CD4-positive, alpha-beta T cell treated with Interleukin-6 for 4 hours (primary cell): Measurements from ENCODE around the gene TPD52L1.
A peak's percentile ranks its signal among the peaks of the same experiment; 100 is the strongest.
"Not testable (repeated sequence)": the region's sequence is repeated elsewhere in the genome, so short reads cannot be mapped to it uniquely, and the experiment has no call there.

Experiments
- DNase-seq: peaks from one replicate; pipeline ENCODE4 v3.0.0-alpha.2; 2020; ENCODE audit warnings: mixed read lengths

TPD52L1 gene

GRCh38 chr6:125275779-125276178 is 122.2 kb downstream of the TPD52L1 start:
- no peak for DNase-seq

GRCh38 chr6:125277838-125278237 is 124.3 kb downstream of the TPD52L1 start:
- no peak for DNase-seq

DNA sequence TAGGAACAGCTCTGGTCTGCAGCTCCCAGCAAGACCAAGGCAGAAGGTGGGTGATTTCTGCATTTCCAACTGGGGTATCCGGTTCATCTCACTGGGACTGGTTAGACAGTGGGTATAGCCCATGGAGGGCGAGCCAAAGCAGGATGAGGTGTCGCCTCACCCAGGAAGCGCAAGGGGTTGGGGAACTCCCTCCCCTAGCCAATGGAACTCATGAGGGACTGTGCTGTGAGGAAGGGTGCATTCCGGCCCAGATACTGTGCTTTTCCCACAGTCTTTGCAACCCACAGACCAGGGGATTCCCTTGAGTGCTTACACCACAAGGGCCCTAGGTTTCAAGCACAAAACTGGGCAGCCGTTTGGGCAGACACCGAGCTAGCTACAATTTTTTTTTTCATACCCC is 126.4 kb downstream of the TPD52L1 start:
- DNase-seq = no peak

- DNase-seq = not testable (repeated sequence)
Observed at GRCh38 chr6:125280370-125281035, 126.9 kb downstream of the TPD52L1 start.

GRCh38 chr6:125282470-125282869 is 128.9 kb downstream of the TPD52L1 start:
- not testable (repeated sequence) for DNase-seq

GRCh38 chr6:125285353-125285752 is 131.8 kb downstream of the TPD52L1 start:
- no peak for DNase-seq

DNA sequence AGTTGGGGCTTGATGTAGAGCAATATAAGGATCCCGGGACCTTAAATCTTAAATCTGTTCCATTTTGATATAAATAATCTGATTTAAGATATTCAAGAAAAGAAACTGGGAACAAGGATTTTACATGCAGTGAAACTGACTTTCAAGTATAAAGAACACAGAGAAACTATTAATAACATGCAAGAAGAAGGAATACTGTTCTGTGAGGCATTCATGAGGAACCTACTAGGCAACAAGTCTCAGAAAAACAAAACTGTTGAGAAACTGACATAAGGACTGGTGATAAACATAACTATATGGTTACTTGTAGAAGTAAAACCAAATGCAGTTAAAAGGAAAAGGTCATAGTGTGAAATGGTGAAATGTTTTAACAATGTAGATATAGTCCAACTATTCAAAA is 132.4 kb downstream of the TPD52L1 start:
- DNase-seq = no peak

- no peak for DNase-seq
Observed at GRCh38 chr6:125287718-125288117, 134.1 kb downstream of the TPD52L1 start.

DNA sequence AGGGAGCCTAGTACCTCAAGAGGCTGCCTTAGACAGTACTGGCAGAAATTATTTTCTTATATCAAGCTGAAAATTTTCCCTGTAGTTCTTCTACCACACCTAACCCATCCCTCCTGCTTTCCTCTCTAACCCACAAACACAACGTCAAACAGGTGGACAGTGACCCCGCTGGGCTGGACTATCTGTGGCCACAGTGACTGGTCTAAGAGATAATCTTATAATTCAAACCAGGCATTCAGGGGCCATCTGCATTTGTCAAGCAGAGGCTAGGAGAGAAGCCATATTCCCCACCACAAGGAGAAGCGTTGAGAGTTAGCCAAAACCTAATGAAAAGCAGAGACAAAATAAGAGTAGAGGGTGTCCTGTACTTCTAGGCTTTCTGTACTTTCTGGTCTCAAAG is 140.0 kb downstream of the TPD52L1 start:
- no peak for DNase-seq

- DNase-seq = no peak
Observed at GRCh38 chr6:125294036-125294435, 140.5 kb downstream of the TPD52L1 start.

DNA sequence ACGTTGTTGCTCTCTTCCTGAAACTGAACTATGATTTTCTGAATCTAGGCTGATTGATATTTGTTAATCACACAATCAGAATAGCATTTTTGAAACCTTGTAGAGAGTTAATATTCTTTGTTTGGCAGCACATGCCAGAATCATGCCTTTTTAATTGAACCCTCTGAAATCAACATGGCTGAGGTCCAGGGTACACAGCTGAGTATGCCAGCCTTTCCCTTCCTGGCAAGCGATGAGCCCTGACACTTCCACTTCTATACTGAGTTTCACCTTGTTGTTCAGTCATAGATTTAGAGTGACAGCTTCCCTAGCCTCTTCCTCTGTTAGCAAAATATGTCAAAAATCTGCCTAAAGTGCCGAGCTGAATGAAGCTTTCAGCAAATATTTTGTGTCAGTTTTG is 141.4 kb downstream of the TPD52L1 start:
- no peak for DNase-seq

DNA sequence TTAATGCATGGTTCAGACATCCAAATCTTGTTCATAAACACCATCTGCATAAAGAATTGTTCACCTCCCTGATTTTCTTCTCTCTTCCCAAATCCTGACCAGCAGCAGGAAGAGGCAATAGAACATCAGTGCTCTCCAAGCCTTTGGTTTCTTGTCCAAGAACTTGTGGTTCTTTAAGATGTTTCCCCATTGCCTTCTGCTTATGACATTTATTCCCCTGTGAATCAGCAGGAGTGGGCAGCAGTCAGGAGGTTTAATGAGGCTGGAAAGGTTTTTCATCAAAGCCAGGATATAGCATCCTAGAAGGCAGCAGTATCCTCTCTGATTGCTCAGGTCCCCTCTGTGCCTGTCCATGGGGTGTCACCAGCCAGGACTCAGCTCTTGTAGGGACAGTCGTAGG is 142.9 kb downstream of the TPD52L1 start:
- DNase-seq = no peak

DNA sequence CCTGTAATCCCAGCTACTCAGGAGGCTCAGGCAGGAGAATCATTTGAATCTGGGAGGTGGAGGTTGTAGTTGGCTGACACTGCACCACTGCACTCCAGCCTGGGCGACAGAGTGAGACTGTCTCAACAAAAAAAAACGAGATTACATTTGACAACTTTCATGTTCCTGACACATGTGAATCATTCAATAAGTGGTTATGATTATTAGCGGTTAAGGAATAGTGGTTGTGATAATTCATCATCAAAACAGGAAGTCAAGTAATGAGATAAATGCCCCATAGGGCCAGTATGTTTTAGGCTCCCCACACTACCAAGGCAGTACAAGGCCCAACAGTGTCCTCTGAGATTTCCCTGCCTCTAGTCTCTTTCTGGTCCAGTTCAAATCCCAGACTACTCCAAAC is 145.7 kb downstream of the TPD52L1 start:
- peak; percentile 13 for DNase-seq

DNA sequence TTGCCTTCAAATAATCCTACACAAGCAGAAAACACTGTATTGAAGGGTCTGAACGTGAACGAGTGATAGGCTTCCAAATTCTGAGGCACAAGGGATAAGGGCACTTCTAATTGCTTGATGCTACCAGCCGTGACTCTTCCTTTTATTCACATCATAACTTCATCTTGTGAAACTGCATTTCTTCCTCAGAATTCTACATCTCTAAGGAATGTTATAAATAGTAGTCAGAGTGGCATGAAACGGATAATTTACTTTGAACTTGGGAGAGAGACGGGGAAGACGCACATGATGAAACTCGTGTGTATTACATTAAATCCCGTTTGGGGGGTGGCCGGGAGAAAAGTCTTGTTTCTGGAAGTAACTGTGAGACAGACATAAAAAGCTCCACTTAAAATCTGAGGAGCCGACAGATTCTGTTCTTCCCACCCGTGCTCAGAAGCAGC is 147.4 kb downstream of the TPD52L1 start:
- DNase-seq = no peak

GRCh38 chr6:125301435-125302391 is 148.1 kb downstream of the TPD52L1 start, which contains the start of gene HDDC2:
TSS of gene HDDC2 (minus strand) at chr6:125301967. CDS start at chr6:125301932, 35 bp downstream.
- DNase-seq = peak; percentile 64

DNA sequence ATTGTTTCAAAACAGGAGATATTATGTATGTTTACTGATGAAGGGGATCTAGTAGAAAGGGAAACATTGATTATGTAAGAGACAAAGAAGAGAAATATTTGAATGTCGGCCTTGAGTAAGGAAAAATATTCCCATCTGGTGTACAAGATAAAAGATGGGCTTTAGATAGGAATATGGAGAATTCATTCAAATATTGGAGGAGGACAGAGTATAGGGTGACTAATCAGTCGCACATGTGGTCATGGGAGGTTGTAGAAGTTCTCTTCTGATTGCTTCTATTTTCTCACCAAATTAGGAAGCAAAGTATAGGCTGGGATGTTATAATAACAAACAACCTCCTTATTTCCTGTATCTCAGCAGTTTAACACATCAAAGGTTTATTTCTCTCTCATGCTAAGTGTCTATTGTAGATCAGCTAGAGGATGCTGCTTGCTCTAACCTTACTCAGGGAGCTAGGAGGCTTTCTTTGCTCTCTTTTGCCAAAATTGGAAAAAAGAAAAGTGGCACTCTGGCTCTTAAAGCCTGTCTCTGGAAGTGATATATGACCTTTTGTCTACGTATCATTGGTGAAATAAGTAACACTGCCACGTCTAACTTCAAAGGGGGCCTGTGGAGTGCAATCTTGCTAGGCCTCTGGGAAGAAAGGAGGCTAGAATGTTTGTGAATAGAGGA is 149.4 kb downstream of the TPD52L1 start:
- DNase-seq = peak; percentile 15

DNA sequence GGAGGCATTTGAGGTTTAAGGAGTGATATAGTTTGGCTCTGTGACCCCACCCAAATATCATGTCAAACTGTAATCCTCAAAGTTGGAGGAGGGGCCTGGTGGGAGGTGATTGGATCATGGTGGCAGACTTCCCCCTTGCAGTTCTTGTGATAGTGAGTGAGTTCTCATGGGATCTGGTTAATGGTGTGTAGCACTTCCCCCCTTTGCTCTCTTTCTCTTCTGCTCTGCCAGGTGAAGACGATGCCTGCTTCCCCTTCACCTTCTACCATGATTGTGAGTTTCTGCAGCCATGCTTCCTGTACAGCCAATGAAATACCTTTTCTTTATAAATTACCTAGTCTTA is 149.9 kb downstream of the TPD52L1 start:
- no peak for DNase-seq

DNA sequence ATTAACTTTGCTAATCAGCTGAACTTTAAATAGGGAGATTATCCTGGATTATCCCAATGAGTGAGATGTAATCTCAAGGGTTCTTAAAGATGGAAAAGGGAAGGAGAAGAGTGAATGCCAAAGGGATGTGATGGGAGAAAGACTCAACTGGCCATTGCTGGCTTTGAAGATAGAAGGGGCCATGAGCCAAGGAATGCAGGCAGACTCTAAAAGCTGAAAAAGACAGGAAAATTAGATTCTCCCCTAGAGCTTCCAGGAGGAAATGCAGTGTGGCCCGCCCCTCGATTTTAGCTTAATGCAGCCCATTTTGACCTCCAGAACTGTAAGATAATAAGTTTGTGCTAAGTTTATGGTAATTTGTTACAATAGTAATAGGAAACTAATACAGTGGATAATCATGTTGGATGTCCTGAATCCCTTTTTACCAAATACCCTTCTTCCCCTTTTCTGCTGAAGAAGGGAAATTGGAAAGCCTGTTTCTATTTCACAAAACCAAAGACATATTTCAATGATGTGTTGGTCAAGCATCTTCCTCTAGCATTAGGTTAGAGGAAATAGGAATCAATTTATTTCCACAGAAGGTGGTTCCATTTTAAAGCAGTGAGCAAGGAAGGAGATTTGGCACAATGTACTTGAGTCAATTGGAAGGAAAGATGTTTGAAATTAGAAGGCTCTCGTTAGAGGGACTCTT is 151.5 kb downstream of the TPD52L1 start:
- no peak for DNase-seq

DNA sequence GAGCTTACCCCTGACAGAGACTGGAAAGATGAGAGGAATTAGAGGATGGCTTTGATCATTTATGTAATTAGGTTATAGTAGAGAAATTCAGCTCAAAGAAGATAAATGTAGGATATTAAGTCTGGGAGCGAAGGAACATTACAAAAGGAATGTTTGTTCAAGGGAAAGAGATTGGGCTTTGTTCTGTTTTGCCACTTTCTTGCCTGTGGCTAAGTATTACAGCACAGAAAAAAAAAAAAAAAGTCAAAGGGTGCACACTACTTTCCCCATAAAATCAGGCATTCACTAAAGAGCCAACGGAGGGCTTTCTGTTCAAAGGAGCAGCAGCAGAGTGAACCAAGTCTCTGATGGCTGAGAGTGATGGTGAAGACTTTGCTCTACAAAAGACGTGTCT is 153.2 kb downstream of the TPD52L1 start:
- no peak for DNase-seq

DNA sequence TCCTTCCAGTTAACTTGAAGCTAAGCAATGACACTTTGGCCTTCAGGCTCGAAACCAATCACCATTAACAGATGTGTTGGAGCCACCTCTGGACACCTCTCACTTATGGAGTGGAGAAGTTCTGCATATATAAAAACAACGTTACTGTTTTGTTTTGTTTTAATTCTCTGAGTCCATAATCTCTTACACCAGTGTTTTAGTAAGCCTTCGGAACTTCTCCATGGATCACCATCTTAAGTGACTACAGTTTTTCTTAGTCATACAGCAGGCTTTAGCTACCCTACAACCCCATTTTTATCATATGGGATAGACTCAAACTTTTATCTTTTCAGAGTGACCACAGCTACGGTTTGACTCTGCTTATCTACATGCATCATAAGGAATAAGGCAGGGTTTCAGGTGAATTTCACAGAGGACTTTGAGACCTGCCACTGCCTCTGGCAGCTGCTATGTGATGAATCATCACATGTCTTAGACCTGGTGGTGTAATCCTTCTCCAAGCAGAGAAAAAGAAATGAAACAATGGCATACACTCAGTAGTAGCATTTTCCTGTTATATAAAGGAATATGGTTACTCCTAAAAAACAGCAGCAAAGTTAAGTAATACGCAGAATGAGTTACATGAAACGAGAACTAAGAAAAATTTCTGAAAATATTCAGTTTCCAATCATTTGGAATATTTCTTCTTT is 153.7 kb downstream of the TPD52L1 start:
- no peak for DNase-seq

DNA sequence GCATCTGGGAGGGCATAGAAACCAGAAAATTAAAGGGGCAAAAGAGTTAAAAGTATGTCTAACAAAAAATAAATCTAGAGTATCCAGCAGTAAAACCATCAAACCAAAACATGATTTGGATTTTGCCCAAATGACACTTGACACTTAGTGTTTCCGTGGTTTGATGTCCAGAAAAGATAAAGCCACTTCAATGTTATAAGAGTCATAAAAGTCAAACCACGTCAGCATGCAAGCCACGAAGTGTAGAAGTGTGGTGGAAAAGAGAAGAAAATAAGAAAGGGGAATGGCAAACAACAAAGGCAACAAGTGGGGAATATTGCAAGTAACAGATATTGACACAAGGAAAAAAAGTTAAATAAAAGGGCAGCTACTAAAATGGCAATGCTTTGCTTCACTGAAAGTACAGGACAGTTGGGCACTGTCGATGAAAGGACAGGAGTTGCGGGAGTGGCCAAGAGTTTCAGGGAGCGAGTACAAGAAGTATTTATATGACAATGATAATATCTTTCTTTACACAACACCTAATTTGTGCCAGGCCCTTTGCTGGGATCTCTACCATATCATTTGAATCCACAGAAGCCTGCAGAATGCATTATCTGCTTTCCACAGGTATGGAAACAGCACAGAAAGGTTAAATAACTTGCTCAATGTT is 154.5 kb downstream of the TPD52L1 start:
- no peak for DNase-seq
